HG03354 (cell line): ENCODE data around the gene CCDC15.

Source experiments
- ATAC-seq: cut with Tn5 transposase; IDR thresholded peaks from one replicate; pipeline ENCODE4 v1.9.1; 2021; ENCODE audit warnings: mild to moderate bottlenecking; ENCODE audit not compliant: unreplicated experiment, poor library complexity, severe bottlenecking

The CCDC15 gene

GRCh38 chr11:125061281-125061680 lies 107.3 kb downstream of the CCDC15 start:
- ATAC-seq, result no peak

DNA sequence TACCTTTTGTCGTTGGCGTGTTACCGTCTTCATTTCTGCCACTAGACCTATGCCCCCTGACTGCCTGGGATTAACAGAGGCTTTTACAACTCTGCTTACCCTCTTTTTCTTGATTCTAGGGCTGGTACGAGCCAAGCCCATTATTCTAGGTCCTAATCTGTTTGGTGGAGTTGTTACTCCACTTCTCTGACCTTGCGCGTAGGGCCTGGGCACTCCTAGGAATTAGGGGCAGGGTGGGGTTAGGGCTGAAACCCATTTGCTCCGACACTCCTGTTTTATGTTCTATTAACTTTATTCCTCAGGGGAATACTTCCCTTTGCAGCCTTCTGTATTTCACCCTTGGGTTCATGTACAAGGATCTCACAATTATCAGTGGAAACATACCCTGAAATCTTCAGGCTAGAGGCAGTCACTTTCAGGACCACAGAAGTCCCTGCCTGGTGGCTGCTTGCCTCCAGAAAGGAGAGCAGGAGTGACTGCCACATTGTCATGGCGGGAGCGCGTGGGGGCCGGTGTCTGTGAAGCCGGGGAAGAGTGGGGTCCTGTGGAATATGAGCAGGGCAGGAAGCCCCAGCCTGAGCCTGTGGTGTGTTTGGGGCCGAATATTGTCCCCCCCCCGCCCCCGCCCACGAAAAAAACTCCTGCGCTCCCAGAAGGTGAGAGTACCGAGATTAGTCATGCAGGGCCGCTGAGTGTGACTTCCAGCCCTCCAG lies 108.4 kb downstream of the CCDC15 start:
- ATAC-seq, result no peak

GRCh38 chr11:125062931-125063428 lies 109.0 kb downstream of the CCDC15 start, which contains the start of gene SLC37A2:
SLC37A2 (plus strand) TSS chr11:125063305; CDS start chr11:125063368, 63 bp downstream.
- peak; percentile 95 for ATAC-seq

- ATAC-seq, result peak; percentile 26
Observed at GRCh38 chr11:125063429-125064043, 109.5 kb downstream of the CCDC15 start.

DNA sequence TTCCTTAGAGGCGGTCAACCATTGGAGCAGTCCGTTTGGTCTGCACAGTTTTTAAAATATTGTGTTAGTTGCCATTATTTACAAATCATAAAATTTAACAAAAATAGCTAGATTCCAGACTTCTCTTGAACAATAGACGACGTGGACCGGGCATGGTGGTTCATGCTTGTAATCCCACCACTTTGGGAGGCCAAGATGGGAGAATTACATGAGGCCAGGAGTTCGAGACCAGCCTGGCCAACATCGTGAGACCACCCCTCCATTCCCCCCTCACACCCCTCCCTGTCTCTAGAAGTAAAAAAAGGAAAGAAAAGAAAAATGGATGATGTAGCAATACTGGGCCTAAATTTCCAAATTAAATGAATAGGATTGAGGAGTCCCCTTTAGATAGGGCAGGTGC lies 110.1 kb downstream of the CCDC15 start:
- ATAC-seq, result no peak

GRCh38 chr11:125068368-125068767 lies 114.4 kb downstream of the CCDC15 start:
- ATAC-seq, result no peak

GRCh38 chr11:125069008-125069407 lies 115.0 kb downstream of the CCDC15 start:
- ATAC-seq, result no peak

- no peak for ATAC-seq
Observed at GRCh38 chr11:125069796-125070195, 115.8 kb downstream of the CCDC15 start.

DNA sequence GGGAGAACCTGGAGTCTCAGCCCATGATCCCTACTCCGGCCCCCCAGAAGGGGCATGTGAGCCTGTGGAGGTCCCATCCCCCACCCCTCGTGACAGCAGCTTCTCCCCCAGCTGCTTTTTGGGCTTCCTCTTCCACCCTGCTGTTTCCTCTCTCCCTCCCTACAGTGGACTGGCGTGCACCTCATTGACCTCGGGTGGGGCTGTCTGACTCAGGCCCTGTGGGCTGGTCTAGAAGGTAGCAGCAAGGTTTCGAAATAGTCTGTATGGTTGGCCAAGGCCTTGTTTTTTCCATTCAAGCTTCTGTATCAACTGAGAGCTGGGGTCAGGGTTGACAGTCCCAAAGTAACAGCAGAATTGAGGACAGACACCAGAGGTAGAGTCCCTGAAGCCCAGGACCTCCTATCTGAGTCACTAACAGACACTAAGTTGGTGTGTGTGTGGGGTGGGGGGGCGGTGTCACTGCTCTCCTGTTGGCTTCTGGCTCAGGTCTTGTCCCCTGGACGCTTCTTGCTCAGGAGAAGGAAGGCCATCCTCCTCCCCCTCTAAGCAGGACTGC lies 116.8 kb downstream of the CCDC15 start:
- peak; percentile 73 for ATAC-seq

DNA sequence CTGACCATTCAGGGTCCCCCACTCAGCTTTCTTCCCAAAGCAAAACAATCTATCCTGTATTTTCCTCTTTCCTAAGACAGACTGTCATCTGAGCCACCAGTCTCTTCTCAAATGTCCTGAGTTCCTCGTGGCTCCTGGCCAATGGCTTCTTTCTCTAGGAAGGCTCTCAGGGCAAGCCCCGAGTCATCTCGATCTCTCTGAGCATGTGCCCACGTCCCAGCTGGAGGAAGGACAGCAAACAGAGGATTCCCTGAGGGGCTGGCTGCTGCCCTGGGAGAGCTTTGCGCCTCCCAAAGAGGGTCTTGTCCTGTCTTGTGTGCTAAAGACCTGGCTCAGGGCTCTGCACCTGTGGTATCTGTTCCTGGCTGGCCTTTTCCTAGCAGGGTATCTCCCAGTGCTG lies 117.4 kb downstream of the CCDC15 start:
- ATAC-seq, result no peak

GRCh38 chr11:125071846-125072217 lies 117.8 kb downstream of the CCDC15 start:
- ATAC-seq, result peak; percentile 0

DNA sequence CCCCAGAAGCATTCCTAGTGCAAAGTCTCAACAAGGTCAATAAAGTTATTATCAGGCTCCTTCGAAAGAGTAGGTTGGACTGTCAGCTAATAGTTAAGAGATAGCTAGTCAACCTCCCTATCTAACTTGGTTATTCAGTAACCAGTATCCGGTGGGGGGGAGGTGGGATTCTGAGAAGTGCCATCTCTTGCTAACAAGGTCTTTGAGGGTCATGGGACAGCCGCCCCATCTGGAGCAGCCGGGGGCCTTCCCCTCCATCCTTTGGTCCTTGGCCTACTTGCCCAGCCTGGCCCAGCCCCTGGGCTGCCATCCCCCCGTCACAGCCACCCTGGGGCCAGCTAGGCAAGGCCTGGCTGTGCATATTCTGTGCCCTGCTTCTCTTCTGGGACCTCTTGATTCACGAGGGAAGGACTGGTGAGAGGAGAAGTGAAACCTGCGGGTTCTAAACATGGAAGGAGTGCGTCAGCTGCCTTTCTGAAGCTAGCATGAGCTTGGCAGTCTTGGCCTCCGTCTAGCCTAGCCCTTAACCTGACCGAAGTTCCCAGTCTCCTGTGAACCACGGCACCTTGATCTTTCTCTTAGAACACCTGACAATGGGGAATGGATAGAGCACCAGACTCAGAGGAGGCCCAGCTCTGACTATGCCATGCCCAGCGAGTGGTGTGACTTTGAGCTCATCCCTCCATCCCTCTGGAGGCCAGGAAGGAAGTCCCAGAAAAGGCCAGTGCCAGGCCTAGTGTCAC lies 118.4 kb downstream of the CCDC15 start:
- ATAC-seq, result peak; percentile 82

DNA sequence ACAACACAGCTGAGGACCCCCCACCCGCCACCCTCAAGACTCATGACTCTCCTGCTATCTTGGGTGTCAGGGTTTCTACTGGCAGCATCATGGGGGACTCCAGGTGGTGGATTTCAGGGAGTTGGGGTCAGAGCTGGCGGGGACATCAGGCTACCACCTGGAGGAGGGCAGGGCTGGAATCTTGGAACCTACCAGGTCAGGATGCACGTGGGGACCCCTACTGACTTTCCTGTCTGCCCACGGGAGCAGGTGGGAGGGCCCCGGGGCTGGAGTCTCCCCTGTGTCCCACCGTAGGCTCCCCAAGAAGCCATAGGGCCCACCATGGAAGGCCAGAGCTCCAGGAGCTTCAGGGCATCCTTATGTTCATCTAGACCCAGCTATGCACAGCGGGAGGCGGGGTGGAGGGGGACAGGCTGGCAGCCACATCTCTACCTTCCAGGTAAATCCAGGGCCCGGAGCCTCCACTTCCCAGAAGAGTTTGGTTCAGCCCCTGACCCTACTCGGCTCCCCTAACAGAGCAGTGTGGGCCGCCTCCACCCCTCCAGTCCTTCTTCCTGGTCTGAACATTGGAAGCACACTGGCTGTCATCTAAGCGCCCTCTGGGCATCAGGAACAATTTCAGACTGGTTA lies 119.1 kb downstream of the CCDC15 start:
- no peak for ATAC-seq

DNA sequence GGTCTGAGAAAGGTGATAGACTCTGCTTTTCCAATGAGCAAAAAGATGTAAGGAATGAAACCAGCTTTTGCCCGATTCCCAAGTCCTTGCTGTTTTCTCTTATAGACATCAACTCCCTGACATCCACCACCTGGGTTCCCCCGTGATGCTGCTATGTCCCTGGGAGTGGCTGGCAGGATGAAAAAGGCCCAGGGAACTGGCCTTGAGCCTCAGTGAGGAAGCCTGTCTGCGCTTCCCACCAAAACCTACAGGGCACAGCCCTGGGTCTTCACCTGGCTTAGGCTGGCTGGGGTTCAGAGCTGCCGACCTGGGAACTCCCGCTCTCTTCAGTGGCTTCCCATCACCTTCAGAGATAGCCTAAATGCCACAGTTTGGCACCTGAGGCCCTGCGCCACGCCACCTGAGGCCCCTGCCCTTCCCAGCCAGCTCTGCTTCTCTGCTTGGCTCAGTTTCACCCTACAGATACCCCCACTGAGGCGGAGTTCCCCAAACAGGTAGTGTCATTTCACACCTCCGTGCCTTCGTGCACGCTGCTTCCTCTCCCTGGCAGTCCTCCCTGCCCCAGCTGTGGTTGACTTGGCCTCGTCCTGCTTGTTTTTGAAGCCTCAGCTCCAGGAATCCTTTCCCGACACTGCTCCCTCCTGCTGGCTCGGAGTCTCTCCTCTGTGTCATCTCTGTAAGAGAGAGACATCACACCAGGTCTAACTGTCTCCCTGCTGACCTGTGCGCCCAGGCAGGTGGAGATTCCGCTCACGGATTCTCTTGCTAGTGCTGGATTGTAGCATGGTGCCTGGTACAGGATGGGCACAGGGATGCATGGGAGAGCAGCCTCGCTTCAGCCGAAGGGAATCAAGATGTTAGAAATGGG lies 119.8 kb downstream of the CCDC15 start:
- ATAC-seq, result no peak

GRCh38 chr11:125074511-125075241 lies 120.7 kb downstream of the CCDC15 start:
- no peak for ATAC-seq

- no peak for ATAC-seq
Observed at GRCh38 chr11:125075242-125075625, 121.2 kb downstream of the CCDC15 start.

DNA sequence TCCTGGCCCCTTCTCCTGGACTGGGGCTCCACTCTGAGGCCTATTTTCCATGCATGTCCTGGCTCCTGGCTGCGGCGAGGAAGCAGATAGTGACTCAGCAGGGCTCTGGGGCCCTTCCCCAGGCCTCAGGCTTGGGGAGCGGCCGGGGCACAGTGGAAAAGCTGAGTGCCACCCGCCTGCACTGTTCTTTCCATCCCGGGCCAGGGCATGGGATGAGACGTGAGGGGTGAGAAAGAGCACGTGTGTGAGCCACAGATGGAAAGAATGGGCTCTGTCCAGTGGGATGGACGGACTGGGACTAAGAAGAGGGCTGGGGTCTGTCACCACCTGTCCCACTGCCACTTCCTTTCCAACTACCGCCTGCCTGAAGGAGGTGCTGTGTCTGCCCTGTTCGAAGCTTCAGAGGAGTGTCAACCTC lies 121.9 kb downstream of the CCDC15 start:
- ATAC-seq, result no peak

DNA sequence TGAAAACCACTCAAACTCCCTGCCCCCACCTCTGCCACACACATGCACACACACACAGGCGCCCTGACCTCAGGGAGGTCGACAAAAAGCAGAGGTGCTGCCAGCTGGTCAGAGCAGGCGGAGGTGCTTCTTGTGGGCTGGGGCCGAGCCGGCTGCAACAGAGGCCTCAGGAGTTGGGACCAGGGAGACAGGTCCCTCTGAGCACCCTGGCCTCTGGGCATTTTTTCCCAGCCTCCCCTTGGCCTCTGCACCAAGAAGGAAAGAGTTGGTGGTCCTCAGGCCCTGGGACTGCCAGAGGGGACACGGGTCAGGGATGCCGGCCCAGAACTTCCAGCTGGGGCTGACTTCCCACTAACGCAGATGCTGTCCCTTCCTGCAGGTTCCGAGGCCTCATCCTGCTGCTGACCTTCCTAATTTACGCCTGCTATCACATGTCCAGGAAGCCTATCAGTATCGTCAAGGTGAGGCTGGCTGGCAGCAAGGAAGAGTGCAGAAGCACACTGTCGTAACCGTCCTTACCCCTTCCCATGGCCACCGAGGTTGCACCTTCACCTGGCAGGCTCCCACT lies 122.5 kb downstream of the CCDC15 start:
- no peak for ATAC-seq
